HG03432 (cell line): ENCODE measurements around the gene SS18.
"Not testable (repeated sequence)": the region's sequence is repeated elsewhere in the genome, so short reads cannot be mapped to it uniquely, and the experiment has no call there.

Experiments used
- ATAC-seq: cut with Tn5 transposase; IDR thresholded peaks from one replicate; pipeline ENCODE4 v1.9.1; 2021; ENCODE audit warnings: mild to moderate bottlenecking, moderate library complexity; ENCODE audit not compliant: unreplicated experiment

The SS18 gene, protein sequence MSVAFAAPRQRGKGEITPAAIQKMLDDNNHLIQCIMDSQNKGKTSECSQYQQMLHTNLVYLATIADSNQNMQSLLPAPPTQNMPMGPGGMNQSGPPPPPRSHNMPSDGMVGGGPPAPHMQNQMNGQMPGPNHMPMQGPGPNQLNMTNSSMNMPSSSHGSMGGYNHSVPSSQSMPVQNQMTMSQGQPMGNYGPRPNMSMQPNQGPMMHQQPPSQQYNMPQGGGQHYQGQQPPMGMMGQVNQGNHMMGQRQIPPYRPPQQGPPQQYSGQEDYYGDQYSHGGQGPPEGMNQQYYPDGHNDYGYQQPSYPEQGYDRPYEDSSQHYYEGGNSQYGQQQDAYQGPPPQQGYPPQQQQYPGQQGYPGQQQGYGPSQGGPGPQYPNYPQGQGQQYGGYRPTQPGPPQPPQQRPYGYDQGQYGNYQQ

DNA sequence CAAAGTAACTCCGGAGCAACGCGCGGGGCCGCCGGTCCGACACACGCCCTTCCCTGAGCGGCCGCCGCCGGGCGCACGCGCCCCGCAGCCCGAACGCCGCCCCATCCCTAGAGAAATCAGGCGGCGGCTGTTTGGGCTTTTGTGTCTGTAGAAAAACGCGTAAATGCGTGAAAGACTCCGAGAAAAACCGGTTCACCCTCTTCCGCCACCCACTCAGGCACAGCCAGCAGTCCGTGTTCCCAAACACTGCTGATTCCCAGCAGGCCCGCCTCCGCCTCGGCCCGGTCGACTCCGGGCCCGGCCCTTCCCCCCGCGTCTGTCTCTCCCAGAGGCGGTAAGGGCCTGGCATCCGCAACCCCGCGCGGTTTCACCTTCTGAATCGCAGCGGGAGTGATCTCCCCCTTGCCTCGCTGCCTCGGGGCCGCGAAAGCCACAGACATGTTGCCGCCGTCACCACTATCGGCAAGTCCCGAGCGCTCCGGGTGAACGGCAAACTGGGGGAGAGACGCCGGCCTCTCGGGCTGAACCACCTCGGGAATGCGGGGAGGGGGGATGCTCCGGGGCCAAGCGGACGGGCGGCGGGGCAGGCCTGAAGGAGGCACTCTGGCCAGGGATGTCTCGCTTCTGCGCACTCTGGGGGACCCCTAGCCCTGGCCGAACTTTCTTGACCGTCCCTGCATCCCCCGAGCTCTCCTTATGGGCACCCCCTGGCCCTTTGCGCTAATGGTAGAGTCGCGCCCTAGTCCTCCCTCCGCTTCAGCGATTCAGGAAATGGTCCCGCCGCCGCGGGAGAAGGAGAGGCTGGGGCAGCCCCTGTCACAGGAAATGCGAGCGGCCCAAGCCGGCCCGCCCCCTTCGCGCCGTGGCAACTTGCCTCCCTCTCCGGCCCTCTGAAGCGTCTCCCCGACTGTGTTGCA lies at the start of gene SS18:
SS18 (minus strand) TSS at position 484 of the 917 bp plus-strand sequence; CDS start at position 440, 44 bp downstream.
- peak; percentile 84 for ATAC-seq

- no peak for ATAC-seq
Observed at GRCh38 chr18:26135548-26135947, 45.1 kb upstream of the SS18 start.

DNA sequence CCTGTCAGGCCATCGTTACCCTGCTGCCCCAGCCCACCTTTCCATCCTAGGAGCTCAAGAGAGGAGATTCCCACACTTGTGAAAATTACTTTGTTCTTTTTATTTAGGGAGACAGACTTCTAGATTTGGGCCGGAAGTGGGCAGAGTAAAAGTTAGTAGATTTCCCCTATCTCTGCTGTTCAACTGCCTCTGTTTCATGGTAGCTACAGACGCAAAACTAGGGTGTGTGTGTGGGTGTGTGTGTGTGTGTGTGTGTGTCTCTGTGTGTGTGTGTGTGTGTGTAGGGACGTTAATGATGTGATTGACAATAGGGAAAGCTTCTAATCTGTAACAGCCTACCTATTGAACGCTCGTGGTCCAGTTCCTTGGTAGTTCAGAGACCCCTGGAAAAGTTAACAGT lies 43.7 kb upstream of the SS18 start:
- no peak for ATAC-seq

GRCh38 chr18:26133652-26134051 lies 43.2 kb upstream of the SS18 start, which contains the start of gene PSMA8:
TSS of gene PSMA8 (plus strand) at chr18:26133869. CDS start at chr18:26133966, 97 bp downstream.
- no peak for ATAC-seq

DNA sequence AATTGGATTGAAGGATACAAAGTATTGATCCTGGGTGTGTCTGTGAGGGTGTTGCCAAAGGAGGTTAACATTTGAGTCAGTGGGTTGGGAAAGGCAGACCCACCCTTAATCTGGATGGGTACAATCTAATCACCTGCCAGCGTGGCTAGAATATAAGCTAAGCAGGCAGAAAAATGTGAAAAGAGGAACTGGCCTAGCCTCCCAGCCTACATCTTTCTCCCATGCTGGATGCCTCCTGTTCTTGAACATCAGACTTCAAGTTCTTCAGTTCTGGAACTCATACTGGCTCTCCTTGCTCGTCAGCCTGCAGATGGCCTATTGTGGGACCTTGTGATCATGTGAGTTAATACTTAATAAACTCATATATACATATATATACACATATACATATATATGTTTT lies 37.8 kb upstream of the SS18 start:
- ATAC-seq = not testable (repeated sequence)

GRCh38 chr18:26127786-26128185 lies 37.4 kb upstream of the SS18 start:
- ATAC-seq = no peak

GRCh38 chr18:26121994-26122393 lies 31.6 kb upstream of the SS18 start:
- ATAC-seq = not testable (repeated sequence)

DNA sequence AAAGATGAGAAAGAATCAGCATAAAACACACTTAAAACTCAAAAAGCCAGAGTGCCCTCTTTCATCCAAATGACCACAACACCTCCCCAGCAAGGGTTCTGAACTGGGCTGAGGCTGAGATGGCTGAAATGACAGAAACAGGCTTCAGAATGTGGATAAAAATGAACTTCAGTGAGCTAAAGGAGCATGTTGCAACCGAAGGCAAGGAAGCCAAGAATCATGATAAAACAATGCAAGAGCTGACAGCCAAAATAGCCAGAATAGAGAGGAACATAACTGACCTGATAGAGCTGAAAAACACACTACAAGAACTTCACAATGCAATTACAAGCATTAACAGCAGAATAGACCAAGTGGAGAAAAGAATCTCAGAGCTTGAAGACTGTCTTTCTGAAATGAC lies 31.1 kb upstream of the SS18 start:
- ATAC-seq = no peak

GRCh38 chr18:26119246-26119645 lies 28.8 kb upstream of the SS18 start:
- ATAC-seq = no peak

DNA sequence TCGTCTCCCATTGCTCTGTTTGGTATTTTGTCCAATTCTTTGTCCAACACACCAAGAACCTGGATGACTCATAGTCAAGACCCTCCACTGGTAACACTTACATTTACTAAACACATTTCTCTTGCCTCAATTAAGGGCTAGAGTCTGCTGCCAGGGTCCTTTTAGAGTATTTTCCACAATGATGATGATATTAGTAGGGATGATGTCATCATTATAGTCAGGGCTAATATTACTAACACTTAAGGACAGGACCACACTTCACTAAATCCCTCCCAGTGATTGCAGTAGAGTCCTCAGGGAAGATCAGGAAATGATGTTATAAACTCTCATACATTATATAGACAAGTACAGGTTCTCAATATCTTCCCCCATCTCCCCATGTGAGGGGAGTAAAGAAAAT lies 13.6 kb upstream of the SS18 start:
- ATAC-seq = no peak

DNA sequence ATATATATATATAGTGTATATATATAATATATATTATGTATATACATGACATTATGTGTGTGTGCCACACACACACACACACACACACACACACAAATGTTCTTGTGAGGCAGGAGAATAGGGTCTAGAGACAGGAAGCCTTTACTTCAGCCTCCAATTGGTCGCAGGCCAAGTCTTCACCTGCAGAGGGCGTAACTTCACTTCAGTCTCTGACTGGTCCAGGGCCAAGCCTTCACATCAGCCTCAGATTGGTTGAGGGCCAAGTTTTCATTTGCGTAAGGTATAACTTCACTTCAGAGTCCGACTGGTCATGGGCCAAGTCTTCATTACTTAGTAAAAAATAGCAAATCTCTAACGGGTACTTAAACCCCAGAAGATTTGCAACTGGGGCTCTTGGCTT lies 13.2 kb upstream of the SS18 start:
- no peak for ATAC-seq

DNA sequence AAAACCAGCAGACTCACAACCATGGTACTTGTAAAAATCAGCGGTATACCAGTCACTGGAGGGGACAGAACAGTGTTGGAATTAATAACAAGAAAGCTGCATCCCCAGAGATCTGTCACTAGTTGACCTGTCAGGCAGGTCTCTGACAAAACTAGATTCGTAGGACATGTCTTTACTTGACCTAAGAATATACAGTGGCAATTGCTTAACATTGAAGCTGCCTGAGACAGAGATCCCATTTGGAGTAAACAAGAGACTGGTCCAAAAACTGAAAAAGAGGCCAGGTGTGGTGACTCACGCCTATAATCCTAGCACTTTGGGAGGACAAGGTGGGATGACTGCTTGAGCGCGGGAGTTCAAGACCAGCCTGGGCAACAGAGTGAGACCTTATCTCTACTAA lies 7.2 kb upstream of the SS18 start:
- no peak for ATAC-seq

DNA sequence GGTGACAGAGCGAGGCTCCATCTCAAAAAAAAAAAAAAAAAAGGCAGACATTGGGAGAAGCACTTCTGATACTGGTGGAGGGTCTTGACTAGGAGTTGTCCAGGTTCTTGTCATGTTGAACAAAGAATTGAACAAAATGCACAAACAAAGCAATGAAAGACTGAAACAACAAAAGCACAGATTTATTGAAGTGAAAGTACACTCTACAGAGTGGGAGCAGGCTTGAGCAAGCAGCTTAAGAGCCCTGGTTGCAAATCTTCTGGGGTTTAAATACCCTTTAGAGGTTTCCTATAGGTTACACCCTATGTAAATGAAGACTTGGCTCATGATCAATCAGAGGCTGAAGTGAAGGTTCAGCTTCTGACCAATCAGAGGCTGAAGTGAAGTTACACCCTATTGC lies 6.4 kb upstream of the SS18 start:
- no peak for ATAC-seq

GRCh38 chr18:26091047-26091630 lies 726 bp upstream of the SS18 start:
- ATAC-seq = peak; percentile 52

DNA sequence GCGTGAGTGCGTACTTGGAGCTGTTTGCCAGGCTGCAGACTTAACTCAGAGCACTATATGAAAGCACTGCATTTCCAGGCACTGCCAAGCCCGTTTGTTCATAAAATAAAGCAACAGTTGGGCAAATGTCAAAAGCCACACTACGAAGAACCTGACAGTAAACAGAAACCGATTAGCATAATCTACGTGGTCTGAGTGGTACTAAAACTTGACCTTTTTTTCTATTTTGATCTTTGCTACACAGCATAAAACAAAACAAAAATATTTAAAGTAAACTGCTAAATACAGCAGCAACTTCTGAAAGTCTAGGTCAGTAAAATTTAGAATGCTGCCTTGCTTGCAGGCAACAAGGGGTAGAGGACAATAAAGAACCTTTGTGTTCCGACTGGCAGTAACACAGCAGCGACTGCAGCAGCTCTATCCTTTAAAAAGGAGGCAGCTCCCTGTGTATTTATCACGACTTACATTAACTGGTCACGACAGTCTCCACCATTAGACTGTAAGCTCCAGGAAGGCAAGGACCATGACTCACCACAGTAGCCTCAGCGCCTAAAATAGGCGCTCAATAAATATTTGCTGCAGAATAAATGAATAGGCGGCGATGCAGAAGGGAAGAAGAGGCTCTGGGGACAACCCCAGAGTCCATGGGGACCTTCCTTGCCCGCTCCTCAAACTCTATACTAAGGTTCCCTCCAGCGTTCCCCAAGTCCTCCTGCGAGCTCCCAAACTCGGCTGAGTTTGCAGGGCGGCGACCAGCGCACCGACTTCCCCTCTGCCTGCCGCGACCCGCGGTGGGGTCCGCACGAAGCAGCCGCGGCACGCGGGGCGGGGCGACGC lies 902 bp downstream of the SS18 start:
- ATAC-seq = peak; percentile 0

DNA sequence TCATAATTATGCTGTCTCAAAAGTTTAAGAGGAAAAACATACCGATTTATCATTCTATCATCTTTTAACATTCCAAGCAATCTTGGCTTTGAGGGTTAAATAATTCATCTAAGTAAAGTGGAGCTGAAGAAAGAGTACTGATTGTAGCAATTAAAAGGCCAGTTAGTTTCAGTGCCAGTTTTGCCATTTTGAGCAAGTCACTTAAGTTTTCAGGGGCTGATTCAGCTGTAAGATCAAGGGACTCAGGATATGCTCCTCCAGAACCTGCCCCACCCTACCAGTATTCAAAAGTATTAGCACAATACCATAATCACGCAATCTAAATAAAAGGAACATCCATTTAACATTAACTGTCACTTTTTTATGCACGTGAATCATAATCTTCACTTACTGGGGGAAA lies 1.9 kb downstream of the SS18 start:
- no peak for ATAC-seq

- ATAC-seq = no peak
Observed at GRCh38 chr18:26086959-26087358, 3.5 kb downstream of the SS18 start.

GRCh38 chr18:26085056-26085455 lies 5.4 kb downstream of the SS18 start:
- ATAC-seq = no peak

DNA sequence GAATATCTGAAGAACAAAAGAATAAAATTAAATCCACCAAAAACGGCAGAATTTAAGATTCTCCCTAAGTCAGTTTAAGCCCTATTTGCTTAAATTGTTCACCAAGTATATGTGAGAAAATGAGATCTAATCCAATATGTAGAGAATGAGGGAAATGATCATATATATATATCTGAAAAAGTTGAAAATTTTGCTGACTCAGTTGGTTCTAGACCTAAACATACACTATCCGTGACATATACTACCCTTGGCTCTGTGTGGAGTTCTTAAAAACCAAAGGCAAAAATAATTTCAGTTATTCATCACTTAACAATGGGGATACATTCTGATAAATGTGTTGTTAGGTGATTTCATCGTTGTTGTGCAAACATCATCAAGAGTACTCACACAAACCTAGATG lies 7.3 kb downstream of the SS18 start:
- no peak for ATAC-seq

DNA sequence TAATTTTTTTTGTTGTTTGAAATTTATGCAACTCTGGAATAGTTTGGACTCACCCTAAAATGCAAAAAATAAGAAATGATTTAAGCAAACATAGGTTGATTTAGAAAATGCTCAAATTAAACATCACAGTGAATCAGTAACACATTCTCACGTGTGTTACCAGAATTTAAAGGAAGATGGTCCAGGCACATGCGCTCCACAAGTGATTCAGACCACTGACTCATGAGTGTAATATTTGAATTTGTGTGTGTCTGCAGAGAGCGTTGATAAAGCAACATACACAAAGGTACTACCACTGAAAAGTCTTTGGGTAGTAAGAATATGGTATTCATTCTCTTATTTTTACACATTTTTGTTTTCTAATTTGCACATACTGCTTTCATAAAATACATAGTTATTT lies 7.9 kb downstream of the SS18 start:
- ATAC-seq = no peak

GRCh38 chr18:26074246-26074645 lies 16.2 kb downstream of the SS18 start:
- no peak for ATAC-seq
